GM12875 (cell line): ENCODE data around the gene ALOXE3.

Source experiments
- H3K4me3 ChIP-seq: one replicate; pipeline ENCODE4 v1.5.1; 2011; ENCODE audit warnings: low read depth, low read length, control low read depth
- TF ChIP-seq, protein P1 (sequence below): IDR thresholded peaks from 2 replicates; pipeline ENCODE4 v1.5.1; 2011; ENCODE audit warnings: low read depth, mild to moderate bottlenecking, control low read depth, inconsistent platforms, low read length, moderate library complexity, borderline replicate concordance; ENCODE audit not compliant: insufficient read depth

The ALOXE3 gene

GRCh38 chr17:8140065-8141029 lies 22.0 kb upstream of the ALOXE3 start:
- TF ChIP-seq, protein P1, sequence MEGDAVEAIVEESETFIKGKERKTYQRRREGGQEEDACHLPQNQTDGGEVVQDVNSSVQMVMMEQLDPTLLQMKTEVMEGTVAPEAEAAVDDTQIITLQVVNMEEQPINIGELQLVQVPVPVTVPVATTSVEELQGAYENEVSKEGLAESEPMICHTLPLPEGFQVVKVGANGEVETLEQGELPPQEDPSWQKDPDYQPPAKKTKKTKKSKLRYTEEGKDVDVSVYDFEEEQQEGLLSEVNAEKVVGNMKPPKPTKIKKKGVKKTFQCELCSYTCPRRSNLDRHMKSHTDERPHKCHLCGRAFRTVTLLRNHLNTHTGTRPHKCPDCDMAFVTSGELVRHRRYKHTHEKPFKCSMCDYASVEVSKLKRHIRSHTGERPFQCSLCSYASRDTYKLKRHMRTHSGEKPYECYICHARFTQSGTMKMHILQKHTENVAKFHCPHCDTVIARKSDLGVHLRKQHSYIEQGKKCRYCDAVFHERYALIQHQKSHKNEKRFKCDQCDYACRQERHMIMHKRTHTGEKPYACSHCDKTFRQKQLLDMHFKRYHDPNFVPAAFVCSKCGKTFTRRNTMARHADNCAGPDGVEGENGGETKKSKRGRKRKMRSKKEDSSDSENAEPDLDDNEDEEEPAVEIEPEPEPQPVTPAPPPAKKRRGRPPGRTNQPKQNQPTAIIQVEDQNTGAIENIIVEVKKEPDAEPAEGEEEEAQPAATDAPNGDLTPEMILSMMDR = no peak
- H3K4me3 ChIP-seq = no peak overlapping the region

DNA sequence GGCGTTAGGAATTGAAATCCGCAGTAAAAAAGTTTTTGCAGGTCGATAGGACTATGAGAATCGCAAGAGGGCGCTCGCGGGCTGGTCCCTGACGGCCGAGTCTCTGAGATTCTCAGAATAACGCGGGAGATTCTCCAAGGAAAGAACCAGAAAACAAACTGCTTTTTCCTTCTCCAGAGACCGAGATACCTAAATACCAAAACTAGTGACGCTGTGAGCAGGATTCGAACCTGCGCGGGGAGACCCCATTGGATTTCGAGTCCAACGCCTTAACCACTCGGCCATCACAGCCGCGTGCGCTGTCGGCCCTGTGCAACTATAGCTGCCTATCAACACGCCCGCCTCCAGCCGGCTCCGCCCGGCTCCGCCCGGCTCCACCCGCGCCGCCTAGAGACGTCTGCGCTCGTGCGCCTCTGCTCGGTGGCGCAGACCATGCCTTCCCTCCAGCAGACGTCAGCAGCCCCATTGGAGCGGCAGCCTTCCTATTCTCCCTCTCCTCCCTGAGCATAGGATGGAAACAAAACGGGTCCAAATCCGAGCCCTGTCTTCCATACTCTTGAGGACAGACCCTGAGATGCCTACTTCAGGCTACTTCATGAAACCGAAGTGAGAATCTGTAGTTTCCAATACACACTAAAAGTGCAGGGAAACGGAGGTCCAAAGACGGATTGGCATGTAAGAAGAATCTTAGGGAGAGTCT lies 20.5 kb upstream of the ALOXE3 start:
- TF ChIP-seq, protein P1 = peak; percentile 81
- H3K4me3 ChIP-seq = peak overlapping the region; percentile 50

DNA sequence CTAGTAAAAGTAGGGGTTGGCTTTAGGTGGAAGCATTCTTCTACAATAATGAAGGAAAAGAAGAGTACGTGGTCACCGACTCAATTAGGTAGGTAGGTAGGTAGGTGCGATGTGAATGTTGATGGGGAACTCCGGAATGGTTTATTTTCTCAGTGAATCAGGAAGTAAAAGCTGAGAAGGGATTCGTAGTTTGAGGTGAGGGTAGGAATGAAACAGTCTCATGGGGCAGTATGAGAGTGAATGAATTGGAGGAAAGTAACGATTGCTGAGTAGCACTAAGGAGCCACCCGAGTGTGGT lies 20.0 kb upstream of the ALOXE3 start:
- peak overlapping the region; percentile 18 for H3K4me3 ChIP-seq
- TF ChIP-seq, protein P1 = no peak

DNA sequence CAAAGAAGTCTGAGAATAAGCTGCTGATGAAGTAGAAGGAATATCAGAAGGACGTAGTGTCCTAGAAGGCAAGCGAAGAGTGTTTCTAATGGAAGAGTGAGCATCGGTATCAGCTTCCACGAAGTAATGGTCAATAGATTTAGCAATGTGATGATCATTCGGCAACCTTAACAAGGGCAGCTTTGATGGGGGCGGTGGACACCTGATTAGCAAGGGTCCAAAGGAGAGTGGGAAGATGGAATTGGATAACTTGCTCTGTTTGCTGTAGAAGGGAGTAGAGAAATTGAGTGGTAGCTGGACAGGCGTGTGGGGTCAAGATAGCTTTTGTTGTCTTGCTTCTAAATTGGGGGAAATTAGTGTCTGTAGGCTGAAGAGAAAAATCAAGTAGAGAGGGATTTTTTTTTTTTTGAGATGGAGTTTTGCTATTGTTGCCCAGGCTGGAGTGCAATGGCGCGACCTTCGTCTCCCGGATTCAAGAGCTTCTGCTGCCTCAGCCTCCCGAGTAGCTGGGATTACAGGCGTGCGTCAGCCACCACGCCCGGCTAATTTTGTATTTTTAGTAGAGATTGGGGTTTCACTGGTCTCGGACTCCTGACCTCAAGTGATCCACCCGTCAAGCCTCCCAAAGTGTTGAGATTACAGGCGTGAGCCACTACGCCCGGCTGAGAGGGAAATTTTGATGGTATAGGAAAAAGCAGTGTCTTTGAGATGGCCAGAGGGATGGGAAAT lies 19.5 kb upstream of the ALOXE3 start:
- TF ChIP-seq, protein P1 = no peak
- H3K4me3 ChIP-seq = peak overlapping the region; percentile 18

DNA sequence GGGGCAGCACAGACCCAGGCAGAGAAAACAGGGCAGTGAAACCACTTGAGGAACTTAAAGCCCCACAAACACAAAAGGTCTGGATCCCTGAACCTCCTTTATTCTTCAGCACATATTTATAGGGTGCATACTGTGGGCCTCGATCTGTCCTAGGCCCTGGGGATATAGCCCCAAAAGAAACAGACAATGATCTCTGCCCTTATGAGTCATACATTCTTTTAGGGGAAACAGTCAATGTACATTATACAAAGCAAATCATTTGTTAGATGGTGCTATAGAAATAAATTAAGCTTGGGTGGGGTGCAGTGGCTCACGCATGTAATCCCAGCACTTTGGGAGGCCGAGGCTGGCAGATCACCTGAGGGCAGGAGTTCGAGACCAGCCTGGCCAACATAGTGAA lies 15.6 kb upstream of the ALOXE3 start:
- TF ChIP-seq, protein P1 = no peak
- no peak overlapping the region for H3K4me3 ChIP-seq

DNA sequence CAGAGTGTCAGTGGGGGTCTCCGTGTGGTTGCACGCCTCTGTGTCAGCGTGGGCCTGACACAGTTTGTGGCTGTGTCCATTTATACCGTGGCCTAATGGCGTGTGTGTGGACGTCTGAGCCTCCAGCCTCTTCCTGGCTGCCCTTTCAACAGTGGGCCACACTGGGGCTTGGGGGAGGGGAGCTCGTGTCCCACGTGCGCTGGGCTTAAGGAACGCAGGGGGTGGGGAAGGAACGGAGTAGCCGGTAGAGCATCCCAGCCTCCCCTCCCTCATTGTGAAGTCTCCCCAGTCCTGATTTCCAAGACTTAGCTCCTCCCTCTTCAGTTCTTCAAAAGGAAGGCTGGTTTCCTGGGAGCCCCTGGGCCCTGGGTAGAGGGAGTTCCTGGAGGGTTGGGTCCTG lies 15.1 kb upstream of the ALOXE3 start:
- TF ChIP-seq, protein P1 = no peak
- H3K4me3 ChIP-seq = no peak overlapping the region
